HUDEP-2 (cell line): ENCODE measurements around the gene LYST.
"Not testable (repeated sequence)": the region's sequence is repeated elsewhere in the genome, so short reads cannot be mapped to it uniquely, and the experiment has no call there.

Experiments
- DNase-seq, 76 experiments: peaks; one replicate each; lab custom pipeline; 2025; ENCODE audit not compliant: unreplicated experiment in 76 of 76; lab: John Stamatoyannopoulos, UW

LYST gene

DNA sequence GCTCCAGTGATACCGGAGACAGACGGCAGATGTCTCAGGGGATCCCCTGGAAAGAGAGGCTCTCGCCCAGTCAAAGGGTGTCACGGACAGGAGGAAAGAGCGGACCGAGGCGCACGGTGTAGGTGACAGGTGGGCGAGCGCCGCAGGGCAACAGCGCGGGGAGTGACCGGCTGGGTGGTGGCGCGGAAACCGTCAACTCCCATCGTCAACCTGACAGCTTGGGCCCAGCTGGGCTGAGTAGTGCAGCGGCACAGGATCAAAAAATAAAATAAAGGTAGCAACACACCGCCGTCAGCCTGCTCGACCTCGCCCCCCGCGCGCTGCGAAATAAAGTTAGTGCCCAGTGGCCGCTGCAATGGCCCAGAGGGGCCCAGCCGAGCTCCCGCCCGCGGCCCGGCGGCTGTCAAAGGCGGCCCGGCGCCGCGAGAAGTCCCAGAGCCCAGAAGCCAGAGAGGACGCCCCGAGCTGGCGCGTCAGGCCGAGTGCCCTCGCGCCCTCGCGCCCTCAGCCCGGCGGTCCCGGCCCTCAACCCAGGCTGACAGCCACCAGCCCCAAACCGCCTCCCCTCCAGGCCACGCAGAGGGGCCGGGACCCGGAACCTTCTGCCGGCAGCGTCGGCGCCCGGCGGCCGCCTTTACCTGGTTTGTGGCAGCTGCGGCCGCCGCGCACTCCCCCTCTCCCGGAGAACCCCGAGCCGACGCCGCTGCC, at the start of gene LYST:
Gene LYST (minus strand): TSS at position 702 of the 708 bp plus-strand sequence. CDS start 36,489 bp downstream, outside the sequence.
- DNase-seq: peak in 50 of 76 experiments; percentile 1 to 75 (median 32)

DNA sequence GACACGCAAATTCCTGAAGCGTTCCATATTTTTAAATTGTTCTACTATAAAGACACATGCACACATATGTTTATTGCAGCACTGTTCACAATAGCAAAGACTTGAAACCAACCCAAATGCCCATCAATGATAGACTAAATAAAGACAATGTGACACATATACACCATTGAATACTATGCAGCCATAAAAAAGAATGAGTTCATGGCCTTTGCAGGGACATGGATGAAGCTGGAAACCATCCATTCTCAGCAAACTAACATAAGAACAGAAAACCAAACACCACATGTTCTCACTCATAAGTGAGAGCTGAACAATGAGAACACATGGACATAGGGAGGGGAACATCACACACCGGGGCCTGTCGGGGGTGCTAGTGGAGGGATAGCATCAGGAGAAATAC, 48.8 kb upstream of the LYST start:
- DNase-seq: not testable (repeated sequence)

GRCh38 chr1:235913311-235913710, 46.6 kb upstream of the LYST start:
- no peak for DNase-seq

- peak in 1 of 76 experiments; percentile 4 for DNase-seq
Measured at GRCh38 chr1:235911876-235912275, 45.2 kb upstream of the LYST start.

GRCh38 chr1:235911300-235911662, 44.6 kb upstream of the LYST start:
- no peak for DNase-seq

DNA sequence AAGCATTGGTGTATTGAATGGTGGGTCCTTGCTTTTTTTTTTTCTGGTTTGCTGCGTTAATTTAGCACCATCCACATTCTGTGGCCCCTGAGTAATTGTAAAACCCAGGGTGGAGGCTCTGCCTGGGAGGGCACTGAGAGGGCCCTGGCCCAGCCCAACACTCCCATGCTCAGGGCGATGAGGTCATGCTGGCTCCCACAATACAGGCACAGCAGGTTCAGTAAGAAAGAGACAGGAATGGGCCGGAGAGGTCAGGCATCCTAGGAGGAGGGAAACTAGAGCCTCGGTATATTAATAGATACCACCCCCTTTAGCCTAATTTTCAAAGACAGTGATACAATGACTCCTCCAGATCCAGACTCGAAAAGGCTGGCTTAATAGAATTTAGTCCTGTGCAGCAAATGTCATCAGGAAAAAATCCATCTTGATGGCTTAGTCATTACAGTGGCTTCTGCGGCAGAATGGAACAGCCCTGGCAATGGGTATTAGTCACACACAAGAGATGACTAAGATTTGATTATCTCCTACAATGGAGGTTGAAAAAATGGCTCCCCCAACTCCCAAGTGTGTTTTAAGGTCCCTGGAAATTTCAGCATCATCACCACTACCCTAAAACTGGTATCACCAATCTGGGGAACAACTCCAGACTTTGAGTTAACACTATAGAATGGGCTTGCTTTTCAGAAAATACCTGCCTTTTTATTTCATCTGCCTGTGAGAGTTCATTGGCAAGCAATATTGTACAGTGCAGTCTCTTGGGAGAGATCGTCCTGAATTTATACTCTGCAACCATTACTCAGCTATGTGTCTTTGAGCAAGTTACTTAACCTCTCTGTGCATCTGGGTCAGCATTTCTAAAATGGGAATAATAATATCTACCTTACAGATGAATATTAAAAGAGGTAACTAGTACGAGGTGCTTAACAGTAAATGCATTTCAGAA, 43.9 kb upstream of the LYST start:
- peak in 10 of 76 experiments; percentile 4 to 40 (median 12) for DNase-seq

DNA sequence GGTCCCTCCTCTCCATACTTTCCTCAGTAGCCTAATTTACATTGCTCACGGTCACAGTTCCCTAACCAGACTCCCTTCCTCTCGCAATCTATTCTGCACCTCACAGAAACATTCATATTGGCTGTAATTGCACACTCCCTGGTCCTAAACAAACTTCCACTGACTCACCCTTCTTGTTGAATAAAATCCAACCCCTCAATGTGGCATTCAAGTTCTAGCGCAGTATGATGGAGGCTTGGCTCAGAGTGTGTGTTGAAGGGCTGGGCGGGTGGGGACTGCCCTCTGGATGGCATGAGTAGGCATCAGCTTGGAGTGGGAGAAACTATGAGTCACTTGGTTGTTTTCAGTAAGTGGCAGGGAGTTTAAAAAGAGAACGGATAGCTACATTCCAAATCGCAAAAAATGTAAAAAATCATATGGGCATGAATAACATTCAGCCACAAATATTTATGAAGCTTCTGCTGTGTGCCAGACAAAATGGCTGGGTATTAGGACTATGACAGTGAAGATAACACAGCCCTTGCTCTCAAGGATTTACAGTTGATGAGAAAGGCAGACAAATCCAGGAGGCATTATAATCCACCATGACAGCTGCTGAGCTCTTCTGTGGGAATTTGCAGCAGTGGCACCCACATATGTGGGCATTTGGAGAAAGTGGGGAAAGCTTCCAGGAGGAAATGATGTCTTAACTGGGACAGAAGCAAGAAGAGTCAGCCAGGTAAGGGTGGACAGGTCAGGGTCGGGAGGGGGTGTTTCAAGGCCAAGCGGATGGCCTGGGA, 42.2 kb upstream of the LYST start:
- no peak for DNase-seq

DNA sequence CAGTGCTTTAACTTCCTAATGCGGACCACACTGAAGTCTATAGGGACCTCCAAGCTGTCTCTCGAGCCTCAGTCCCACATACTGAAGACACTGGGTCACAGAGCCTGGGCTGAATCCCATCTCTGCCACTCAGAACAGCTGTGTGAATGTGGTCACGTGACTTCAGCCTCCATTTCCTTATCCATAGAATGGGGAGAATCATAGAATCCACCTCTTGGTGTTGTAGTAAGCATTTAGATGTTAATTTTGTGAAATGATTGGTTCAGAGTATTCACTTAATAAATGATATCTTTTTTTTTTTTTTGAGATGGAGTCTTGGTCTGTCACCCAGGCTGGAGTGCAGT, 41.2 kb upstream of the LYST start:
- DNase-seq: no peak

DNA sequence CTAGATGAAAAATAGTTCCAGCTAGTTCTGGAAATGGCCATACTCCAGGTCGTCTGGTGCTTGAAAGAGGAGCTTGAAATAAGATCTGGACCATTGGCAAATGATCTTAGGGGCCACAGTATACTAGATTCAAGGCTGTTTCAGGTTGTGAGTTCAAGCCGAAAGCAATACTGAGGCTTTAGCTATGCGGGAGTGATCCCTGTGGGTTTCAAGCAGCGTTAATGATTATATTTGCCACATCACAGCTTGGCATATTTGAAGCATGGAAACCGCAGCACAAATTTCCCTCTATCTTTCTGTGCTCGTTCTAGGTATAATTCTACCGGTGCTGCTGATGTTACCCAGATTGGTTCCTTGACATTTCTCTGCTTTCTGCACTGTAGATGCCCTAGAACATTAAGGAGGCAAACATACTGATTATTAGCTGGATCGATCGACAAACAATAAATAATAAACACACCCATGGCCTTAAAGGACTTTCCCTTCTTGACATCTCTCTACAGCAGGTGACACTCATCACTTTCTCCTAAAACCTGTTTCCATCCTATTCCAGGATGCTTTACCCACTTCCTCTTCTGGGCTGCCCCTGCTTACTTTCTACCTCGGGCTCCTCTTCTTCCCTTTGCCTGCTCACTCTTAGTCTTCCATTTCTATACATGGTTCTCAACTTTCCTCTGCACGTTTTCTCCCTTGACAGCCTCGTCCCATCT, 40.6 kb upstream of the LYST start:
- DNase-seq: no peak

DNA sequence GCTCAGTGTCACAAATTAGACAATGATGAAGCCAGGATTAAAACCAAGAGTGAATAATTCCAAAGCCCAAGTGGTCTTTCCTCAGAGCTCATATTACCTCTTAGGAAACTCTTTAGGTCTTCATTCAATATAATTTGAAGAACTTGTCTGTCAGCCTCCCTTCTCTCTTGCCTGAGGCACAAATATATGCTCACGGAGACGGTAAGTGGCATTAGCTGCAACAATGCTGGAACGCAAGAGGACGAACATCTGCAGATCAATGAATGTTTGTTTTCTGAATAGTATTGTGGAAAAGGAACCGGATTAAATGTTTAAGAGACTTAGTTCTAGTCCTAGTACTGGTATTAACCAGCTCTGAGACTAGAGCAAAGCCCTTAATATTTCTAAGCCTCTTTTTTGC, 39.7 kb upstream of the LYST start:
- DNase-seq: no peak

GRCh38 chr1:235903809-235904208, 37.1 kb upstream of the LYST start:
- not testable (repeated sequence) for DNase-seq

DNA sequence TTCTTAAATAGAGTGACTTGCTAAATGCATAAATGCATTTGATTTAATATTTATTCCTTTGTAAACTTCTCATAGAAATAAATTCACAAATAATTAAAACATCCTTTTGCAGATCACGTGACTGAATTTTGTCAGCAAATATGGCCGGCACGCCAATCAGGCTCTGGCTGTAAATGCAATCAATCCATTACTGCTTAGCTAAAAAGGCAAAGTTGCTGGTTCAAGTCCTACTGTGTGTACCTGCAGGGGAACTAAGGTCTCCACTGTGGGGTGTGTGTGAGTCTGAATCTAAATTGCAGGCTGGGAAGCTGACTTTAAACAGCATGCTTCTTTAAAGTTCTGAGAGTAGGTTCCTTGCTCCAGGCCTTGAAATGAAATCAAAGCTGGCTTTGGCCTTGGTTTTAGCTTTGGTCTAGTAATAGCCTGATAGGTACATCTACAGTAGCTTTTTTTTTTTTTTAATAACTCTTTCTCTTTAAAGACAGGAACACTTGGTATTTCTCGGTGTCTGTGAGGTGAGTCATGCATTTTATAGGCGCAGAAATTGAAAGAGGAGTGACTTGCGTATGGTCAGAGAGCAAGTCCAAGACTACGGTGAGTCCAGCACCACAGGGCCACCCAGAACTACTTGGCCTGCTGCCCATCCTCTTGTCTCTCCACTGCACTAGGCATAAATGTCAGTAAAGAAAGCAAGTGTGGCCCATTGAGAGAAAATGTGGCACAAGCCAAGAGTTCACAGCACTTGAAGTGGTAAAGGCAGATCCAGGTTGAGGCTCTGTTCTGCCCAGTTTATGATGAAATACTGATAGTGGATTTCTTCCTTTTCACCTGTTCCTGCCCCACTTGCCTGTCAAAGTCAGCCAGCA, 36.2 kb upstream of the LYST start:
- DNase-seq: peak in 4 of 76 experiments; percentile 2 to 16 (median 12)

GRCh38 chr1:235901461-235901860, 34.8 kb upstream of the LYST start:
- no peak for DNase-seq

DNA sequence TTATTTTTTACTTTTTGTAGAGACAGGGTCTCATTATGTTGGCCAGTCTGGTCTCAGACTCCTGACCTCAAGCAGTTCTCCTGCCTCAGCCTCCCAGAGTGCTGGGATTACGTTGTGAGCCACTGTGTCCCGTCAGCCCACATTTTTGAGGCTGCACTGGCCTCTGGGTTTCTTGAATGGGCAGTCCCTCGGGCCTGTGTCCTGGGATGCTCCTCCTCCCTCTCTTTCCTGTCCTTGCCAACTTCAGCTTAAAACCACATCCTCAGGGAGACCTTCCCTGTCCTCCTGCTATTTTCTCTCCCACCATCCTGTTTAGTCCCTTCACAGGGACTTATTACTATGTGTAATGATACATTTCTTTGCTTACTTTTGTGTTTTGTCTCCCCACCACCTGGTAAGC, 31.4 kb upstream of the LYST start:
- no peak for DNase-seq

DNA sequence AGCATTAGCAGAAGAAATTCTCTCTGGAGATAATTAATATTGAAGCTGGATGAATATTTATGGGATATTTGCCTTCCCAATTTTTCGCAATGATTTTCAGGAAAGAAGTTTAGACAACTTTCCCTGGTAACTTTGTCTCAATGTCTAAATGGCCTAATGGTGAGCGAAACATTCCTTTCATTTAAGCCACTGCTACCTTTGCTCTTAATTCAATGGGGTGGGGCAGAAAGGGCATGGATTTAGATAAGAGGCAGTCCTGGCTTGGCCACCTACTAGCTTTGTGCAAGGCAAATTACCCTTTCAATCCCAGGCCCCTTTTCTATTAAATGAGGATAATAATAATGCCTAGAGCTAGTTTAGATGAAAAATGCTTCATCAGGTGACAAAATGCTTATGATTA, 27.1 kb upstream of the LYST start:
- DNase-seq: no peak

- DNase-seq: no peak
Measured at GRCh38 chr1:235892734-235893413, 26.2 kb upstream of the LYST start.

- no peak for DNase-seq
Measured at GRCh38 chr1:235892202-235892601, 25.5 kb upstream of the LYST start.

- DNase-seq: no peak
Measured at GRCh38 chr1:235888119-235888643, 21.5 kb upstream of the LYST start.

GRCh38 chr1:235887676-235888075, 21.0 kb upstream of the LYST start:
- DNase-seq: no peak
